CD4-positive, alpha-beta T cell treated with Interleukin-10 for 1 hour (primary cell): ENCODE measurements around the gene PSD4.

Experiments
- DNase-seq: peaks from one replicate; pipeline ENCODE4 v3.0.0-alpha.2; 2020

PSD4 gene

GRCh38 chr2:113144259-113144658 lies 29.5 kb upstream of the PSD4 start:
- no peak for DNase-seq

DNA sequence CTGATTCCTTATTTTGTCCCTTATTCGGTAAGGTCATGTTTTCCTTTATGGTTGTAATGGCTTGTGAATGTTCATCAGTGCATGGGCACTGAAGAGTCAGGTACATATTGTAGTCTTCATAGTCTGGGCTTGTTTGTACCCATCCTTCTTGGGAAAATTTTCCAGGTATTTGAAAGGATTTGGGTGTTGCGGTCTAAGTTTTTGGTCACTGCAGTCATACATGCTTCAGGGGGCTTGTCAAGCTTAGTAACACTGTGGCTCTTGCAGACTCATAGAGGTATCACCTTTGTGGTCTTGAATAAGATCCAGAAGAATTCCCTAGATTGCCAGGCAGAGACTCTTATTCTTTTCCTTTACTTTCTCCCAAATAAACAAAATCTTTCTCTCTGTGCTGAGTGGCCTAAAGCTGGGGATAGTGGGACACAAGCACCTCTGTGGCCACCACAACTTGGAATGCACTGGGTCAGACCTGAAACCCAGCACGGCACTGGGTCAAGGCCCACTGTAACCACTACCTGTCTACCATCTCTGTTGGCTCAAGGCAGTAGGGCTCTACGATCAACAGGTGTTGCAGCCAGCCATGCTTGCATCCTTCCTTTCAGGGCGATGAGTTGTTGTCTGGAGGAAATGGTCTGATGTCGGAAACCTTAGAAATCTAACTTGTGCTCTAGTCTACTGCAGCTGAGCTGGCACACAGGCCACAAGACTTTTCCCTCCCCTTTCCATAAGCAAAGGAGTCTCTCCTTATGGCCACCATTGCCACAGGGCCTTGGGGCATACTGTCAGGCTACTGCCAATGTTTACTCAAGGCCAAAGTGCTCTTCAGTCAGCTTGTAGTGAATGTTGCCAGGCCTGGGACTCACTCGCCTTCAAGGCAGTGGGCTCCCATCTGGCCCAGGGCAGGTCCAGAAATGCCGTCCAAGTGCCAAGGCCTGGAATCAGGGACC lies 24.9 kb upstream of the PSD4 start:
- DNase-seq: no peak

GRCh38 chr2:113149553-113150257 lies 24.1 kb upstream of the PSD4 start:
- no peak for DNase-seq

DNA sequence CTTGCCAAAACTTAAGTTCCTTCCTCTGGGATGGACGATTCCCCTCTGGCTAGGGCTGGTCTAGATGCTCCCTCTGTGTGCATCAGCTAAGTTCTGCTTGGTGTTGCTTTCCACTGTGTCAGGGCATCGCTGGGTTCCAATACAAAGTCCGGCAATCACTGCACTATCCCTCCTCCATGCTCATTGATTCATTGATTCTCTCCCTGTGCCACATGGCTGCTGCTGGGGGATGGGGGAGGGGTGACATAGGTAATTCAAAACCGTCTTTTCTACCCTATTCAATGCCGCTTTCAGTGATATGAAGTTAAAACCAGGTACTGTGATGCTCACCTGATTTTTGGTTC lies 23.5 kb upstream of the PSD4 start:
- no peak for DNase-seq

GRCh38 chr2:113155331-113155730 lies 18.4 kb upstream of the PSD4 start:
- DNase-seq: no peak

- no peak for DNase-seq
These were observed 17.3 kb upstream of the PSD4 start for GRCh38 chr2:113156278-113157117.

DNA sequence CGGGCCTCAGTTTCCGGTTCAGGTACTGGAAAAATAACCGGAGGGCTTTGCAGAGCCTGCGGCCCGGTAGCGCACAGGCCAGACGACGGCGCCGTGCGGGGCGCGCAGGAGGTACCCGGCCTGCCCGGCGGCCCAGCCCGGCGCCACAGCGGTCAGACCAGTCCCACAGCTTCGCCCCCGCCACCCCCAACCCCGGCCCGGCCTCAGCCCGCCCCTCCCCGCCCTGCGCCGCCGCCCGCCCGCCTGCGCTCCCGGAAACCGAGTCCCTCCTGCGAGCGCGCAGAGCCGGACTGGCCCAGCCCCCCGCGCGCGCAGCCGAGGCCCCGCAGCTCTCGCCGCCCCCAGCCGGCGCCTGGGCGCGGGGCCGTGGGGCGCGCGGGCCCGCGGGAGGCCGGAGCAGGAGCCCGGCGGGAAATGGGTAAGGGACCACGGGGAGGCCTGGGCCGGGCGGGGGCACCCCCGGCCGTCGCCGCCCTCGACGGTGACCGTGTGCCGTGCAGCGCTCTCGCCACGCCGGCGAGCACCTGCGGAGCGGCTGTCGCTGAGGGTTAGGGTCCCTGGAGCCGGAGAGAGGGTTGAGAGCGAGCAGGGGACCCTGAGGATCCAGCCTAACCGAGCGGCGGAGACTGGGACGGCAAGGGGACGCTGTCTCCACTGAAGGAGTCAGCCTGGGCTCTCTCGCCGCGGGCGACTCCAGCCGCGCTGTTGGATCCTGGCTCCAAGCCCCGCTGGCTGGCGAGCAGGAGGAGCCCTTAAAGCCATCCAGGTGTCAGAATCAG lies 16.5 kb upstream of the PSD4 start:
- DNase-seq: peak; percentile 47

GRCh38 chr2:113157897-113158753 lies 15.6 kb upstream of the PSD4 start:
- no peak for DNase-seq

GRCh38 chr2:113158884-113159553 lies 14.8 kb upstream of the PSD4 start:
- DNase-seq: no peak

GRCh38 chr2:113160248-113160647 lies 13.5 kb upstream of the PSD4 start:
- no peak for DNase-seq

DNA sequence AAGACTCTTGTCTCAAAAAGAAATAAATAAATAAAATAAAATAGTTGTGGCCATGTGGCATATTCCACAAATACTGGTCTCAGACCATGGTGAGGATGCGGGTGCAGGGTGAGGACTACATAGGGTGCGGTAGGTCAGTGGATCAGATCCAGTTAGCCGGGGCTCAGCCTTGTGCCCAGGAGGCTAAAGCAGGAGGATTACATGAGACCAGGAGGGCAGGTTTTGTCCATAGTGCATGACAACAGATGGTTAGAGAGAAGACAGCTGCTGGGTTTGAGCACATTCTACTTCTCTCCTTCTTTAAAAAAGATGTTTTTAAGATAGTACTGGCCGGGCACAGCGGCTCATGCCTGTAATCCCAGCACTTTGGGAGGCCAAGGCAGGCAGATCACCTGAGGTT lies 12.8 kb upstream of the PSD4 start:
- no peak for DNase-seq

DNA sequence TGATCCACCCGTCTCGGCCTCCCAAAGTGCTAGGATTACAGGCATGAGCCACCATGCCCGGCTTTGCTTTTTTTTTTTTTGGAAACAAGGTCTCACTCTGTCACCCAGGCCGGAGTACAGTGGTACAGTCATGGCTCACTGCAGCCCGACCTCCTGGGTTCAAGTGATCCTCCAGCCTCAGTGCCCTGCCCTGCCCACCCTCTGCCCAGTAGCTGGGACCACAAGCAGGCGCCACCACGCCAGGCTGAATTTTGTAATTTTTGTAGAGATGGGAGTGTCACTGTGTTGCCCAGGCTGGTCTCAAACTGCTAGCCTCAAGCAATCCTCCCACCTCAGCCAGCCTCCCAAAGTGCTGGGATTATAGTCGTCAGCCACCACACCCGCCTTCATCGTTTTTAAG lies 11.6 kb upstream of the PSD4 start:
- DNase-seq: no peak

- DNase-seq: no peak
These were observed 10.9 kb upstream of the PSD4 start for GRCh38 chr2:113162869-113163268.

GRCh38 chr2:113164215-113164929 lies 9.4 kb upstream of the PSD4 start:
- no peak for DNase-seq

GRCh38 chr2:113164930-113165585 lies 8.7 kb upstream of the PSD4 start:
- DNase-seq: no peak

DNA sequence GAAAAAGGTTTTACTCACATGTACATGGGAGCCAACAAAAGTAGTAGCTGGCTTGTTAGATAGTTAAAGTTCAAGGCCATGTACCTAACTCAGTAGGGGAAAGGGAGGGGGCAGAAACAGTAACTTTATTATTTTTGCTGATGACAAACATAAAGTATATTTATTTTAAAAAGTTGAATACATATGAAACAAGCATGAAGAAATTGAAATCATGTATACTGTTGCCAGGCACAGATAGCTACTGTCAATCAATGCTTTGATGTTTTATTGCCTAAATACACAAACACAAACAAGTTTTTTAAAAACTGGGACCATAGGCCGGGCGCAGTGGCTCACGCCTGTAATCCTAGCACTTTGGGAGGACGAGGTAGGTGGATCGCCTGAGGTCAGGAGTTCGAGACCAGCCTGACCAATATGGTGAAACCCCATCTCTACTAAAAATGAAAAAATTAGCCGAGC lies 7.6 kb upstream of the PSD4 start:
- no peak for DNase-seq

DNA sequence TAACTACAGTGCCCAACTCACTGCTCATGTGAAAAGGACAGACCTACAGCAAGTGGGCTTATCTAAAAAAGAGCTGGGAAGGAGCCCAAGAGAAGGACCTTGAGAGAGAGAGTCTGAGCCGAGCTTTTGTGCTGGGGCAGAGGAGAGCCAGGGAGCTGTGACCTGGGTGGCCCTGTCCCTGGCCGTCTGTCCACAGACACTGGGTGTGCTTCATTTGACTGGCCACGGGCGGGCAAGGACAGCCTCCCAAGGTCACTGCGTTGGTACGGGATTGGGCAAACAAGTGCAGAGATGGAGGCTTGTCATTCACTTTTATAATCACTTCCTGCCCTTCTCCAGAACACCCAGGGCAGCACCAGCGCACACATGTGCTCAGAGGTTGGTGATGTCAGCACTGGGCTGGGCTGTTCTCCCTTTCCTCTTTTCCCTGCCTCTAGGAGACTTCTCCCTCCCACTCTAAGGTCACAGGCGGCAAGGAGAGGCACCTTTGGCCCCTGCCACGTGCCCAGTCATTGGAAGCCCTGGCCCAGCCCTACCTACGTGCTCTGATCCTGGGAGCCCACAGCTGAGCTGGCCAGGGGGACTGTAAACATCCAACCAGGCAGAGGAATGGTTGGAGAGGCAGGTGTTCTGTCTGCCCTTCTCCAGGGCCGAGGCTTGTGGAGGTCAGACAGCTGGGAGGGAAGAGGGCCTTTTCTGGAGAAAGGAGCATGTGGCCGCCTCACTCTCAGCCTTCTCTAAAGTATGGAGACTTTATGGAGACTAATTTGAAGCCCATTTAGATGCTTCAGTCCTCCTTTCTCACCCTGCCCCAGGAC lies 6.4 kb upstream of the PSD4 start:
- peak; percentile 47 for DNase-seq

- DNase-seq: no peak
These were observed 5.8 kb upstream of the PSD4 start for GRCh38 chr2:113167962-113168340.
